HEK293 (cell line): ENCODE data around the gene TRAM2.

Experiments used
- CTCF ChIA-PET: fragments of 350-600 bp; formaldehyde crosslinking; extraction: SDS; loops from one replicate; lab custom pipeline; 2021; ENCODE audit warnings: antibody characterized with exemption; lab: Yijun Ruan, JAX
- POLR2A ChIA-PET: fragments of 300-600 bp; formaldehyde crosslinking; extraction: SDS; loops from one replicate; lab custom pipeline; 2020; ENCODE audit warnings: antibody characterized with exemption, inconsistent platforms; lab: Yijun Ruan, JAX
- H3K27ac ChIP-seq: fragments of 200-500 bp; sonication (Bioruptor generic); 2 replicates; pipeline ENCODE4 v1.5.1; 2014; ENCODE audit warnings: low read depth, low read length, control low read depth, inconsistent platforms; ENCODE audit errors: extremely low read depth
- H3K36me3 ChIP-seq, 2 experiments: fragments of 200-500 bp in 1 of 2; sonication (Bioruptor generic) in 1 of 2; 1 replicate in 1 of 2; 2 replicates in 1 of 2; pipeline ENCODE4 v1.5.1; 2014 to 2017; ENCODE audit warnings: inconsistent platforms in 2 of 2, low read length in 2 of 2; ENCODE audit not compliant: control insufficient read depth in 2 of 2, insufficient read depth in 1 of 2
- H3K4me1 ChIP-seq: fragments of 200-500 bp; sonication (Bioruptor generic); 2 replicates; pipeline ENCODE4 v1.5.1; 2014; ENCODE audit warnings: mild to moderate bottlenecking, low read length, inconsistent platforms; ENCODE audit not compliant: control insufficient read depth, insufficient read depth
- H3K4me3 ChIP-seq: 2 replicates; pipeline ENCODE4 v1.5.1; 2011; ENCODE audit warnings: low read depth, mild to moderate bottlenecking, control low read depth, low read length, moderate library complexity
- H3K9me3 ChIP-seq: fragments of 200-500 bp; sonication (Bioruptor generic); 2 replicates; pipeline ENCODE4 v1.5.1; 2014; ENCODE audit warnings: low read depth, low read length, inconsistent platforms; ENCODE audit not compliant: control insufficient read depth, insufficient read depth
- GFI1B ChIP-seq: fragments of 450-650 bp; formaldehyde crosslinking; IDR thresholded peaks from 2 replicates; pipeline ENCODE4 v1.5.1; 2016; ENCODE audit warnings: missing biosample characterization, missing genetic modification characterization
- KLF16 ChIP-seq: fragments of 450-650 bp; formaldehyde crosslinking; IDR thresholded peaks from 2 replicates; pipeline ENCODE4 v1.5.1; 2017; ENCODE audit warnings: missing biosample characterization, missing genetic modification characterization
- MYNN ChIP-seq: fragments of 450-650 bp; formaldehyde crosslinking; IDR thresholded peaks from 2 replicates; pipeline ENCODE4 v1.5.1; 2016; ENCODE audit warnings: missing biosample characterization, missing genetic modification characterization, borderline replicate concordance
- OVOL3 ChIP-seq: fragments of 450-650 bp; formaldehyde crosslinking; IDR thresholded peaks from 2 replicates; pipeline ENCODE4 v1.5.1; 2016; ENCODE audit warnings: missing biosample characterization, missing genetic modification characterization
- REST ChIP-seq: fragments of 450-650 bp; formaldehyde crosslinking; IDR thresholded peaks from 2 replicates; pipeline ENCODE4 v1.5.1; 2016; ENCODE audit warnings: missing biosample characterization, missing genetic modification characterization
- TRIM28 ChIP-seq: IDR thresholded peaks from 2 replicates; pipeline ENCODE4 v1.6.1; 2011; ENCODE audit warnings: low read length, control low read depth, borderline replicate concordance
- ZFP37 ChIP-seq: fragments of 450-650 bp; formaldehyde crosslinking; IDR thresholded peaks from 2 replicates; pipeline ENCODE4 v1.5.1; 2016; ENCODE audit warnings: missing biosample characterization, missing genetic modification characterization
- ZNF2 ChIP-seq: fragments of 450-650 bp; formaldehyde crosslinking; IDR thresholded peaks from 2 replicates; pipeline ENCODE4 v1.5.1; 2016; ENCODE audit warnings: missing biosample characterization, missing genetic modification characterization
- ZNF239 ChIP-seq: fragments of 450-650 bp; formaldehyde crosslinking; IDR thresholded peaks from 2 replicates; pipeline ENCODE4 v1.5.1; 2016; ENCODE audit warnings: missing biosample characterization, missing genetic modification characterization
- ZNF24 ChIP-seq: fragments of 450-650 bp; formaldehyde crosslinking; IDR thresholded peaks from 2 replicates; pipeline ENCODE4 v1.5.1; 2016; ENCODE audit warnings: missing biosample characterization, missing genetic modification characterization
- ZNF26 ChIP-seq: fragments of 450-650 bp; formaldehyde crosslinking; IDR thresholded peaks from 2 replicates; pipeline ENCODE4 v1.5.1; 2016; ENCODE audit warnings: missing biosample characterization, missing genetic modification characterization
- ZNF311 ChIP-seq: fragments of 450-650 bp; formaldehyde crosslinking; IDR thresholded peaks from 2 replicates; pipeline ENCODE4 v1.5.1; 2017; ENCODE audit warnings: missing biosample characterization, missing genetic modification characterization, borderline replicate concordance
- ZNF48 ChIP-seq: fragments of 450-650 bp; formaldehyde crosslinking; IDR thresholded peaks from 2 replicates; pipeline ENCODE4 v1.5.1; 2016; ENCODE audit warnings: missing biosample characterization, missing genetic modification characterization
- ZNF560 ChIP-seq: fragments of 450-650 bp; formaldehyde crosslinking; IDR thresholded peaks from 2 replicates; pipeline ENCODE4 v1.5.1; 2017; ENCODE audit warnings: missing biosample characterization, missing genetic modification characterization, borderline replicate concordance
- ZNF580 ChIP-seq: fragments of 450-650 bp; formaldehyde crosslinking; IDR thresholded peaks from 2 replicates; pipeline ENCODE4 v1.5.1; 2016; ENCODE audit warnings: missing biosample characterization, missing genetic modification characterization
- ZNF670 ChIP-seq: fragments of 450-650 bp; formaldehyde crosslinking; IDR thresholded peaks from 2 replicates; pipeline ENCODE4 v1.5.1; 2016; ENCODE audit warnings: missing biosample characterization, missing genetic modification characterization, low read depth
- ZNF768 ChIP-seq: fragments of 450-650 bp; formaldehyde crosslinking; IDR thresholded peaks from 2 replicates; pipeline ENCODE4 v1.5.1; 2018; ENCODE audit warnings: missing biosample characterization, mild to moderate bottlenecking, missing genetic modification characterization
- ZNF776 ChIP-seq: fragments of 450-650 bp; formaldehyde crosslinking; IDR thresholded peaks from 2 replicates; pipeline ENCODE4 v1.5.0; 2017; ENCODE audit warnings: missing biosample characterization, missing genetic modification characterization, borderline replicate concordance
- ZSCAN18 ChIP-seq: fragments of 450-650 bp; formaldehyde crosslinking; IDR thresholded peaks from 2 replicates; pipeline ENCODE4 v1.5.1; 2016; ENCODE audit warnings: missing biosample characterization, missing genetic modification characterization
- TF ChIP-seq, protein P1 (sequence below): sonication (generic); formaldehyde crosslinking; IDR thresholded peaks from 2 replicates; pipeline ENCODE4 v1.8.1; 2022; ENCODE audit warnings: mild to moderate bottlenecking, moderate library complexity, missing genetic modification reagents
- TF ChIP-seq, protein P2 (sequence below): fragments of 450-650 bp; formaldehyde crosslinking; IDR thresholded peaks from 2 replicates; pipeline ENCODE4 v1.5.1; 2016; ENCODE audit warnings: missing biosample characterization, missing genetic modification characterization
- TF ChIP-seq, protein P3 (sequence below): fragments of 450-650 bp; formaldehyde crosslinking; IDR thresholded peaks from 2 replicates; pipeline ENCODE4 v1.5.0; 2017; ENCODE audit warnings: missing biosample characterization, missing genetic modification characterization, borderline replicate concordance

The TRAM2 gene

GRCh38 chr6:52550870-52551269 is 26.0 kb downstream of the TRAM2 start:
- TF ChIP-seq ZFP37 (tag by site-specific recombination) (no peak), ZSCAN18 (no peak), ZNF2 (no peak), ZNF776 (tag by site-specific recombination) (no peak), OVOL3 (tag by site-specific recombination) (no peak)
- no peaks in the 10 kb centered on the region for H3K9me3 ChIP-seq
- ChIA-PET CTCF (interaction anchor here (1.2 to 3.5 kb wide), 5 partner anchors 12 to 135 kb away, joined by 3 to 16 read pairs (median 9); no protein-coding TSS in a partner anchor), POLR2A (interaction anchor here (1.0 kb wide), 3 partner anchors 39 to 132 kb away, joined by 3 to 4 read pairs (median 3); no protein-coding TSS in a partner anchor)
- H3K4me3 ChIP-seq = no peak overlapping the region
- no peak overlapping the region for H3K27ac ChIP-seq
- no peaks in the 10 kb centered on the region for H3K36me3 ChIP-seq
- H3K4me1 ChIP-seq = peaks cover 37% of the 10 kb centered on the region

DNA sequence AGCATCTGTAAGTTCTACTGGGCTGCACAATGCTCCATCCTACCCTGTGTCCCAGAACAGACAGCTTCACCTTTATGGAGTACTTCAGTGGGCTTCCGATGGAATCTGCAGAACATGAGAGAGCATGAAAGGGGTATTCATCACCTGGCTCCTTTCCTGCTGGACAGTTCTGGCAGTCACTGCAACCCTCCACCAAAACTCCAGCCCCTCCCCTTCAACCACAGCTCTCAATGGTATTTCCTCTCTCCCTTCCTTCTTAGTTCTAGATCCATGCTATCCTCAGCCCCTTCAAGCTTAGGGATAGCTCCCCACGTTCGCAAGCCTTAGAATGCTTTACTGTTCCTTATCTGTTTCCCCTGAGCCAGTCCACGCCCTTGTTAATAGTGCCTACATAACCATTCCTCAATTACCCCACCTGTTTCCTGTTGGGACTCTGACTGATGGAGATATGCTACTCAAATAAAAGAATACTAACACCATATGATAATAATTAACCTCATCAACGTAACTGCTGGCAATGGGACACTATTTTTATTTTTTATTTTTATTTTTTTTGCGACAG is 26.8 kb downstream of the TRAM2 start:
- CTCF ChIA-PET = interaction anchor here (0.5 to 3.5 kb wide), 10 partner anchors 13 to 133 kb away, joined by 3 to 16 read pairs (median 7); no protein-coding TSS in a partner anchor
- no peaks in the 10 kb centered on the region for H3K36me3 ChIP-seq
- H3K4me3 ChIP-seq = no peak overlapping the region
- no peaks in the 10 kb centered on the region for H3K9me3 ChIP-seq
- H3K27ac ChIP-seq = no peak overlapping the region
- peaks cover 37% of the 10 kb centered on the region for H3K4me1 ChIP-seq
- POLR2A ChIA-PET = interaction anchor here (1.0 to 1.9 kb wide), 4 partner anchors 15 to 46 kb away, joined by 3 to 8 read pairs (median 6); partner anchors contain the start of gene TRAM2
- TF ChIP-seq ZNF776 (tag by site-specific recombination) (no peak), ZNF48 (tag by site-specific recombination) (no peak), GFI1B (tag by site-specific recombination) (no peak), ZNF311 (no peak), REST (tag by site-specific recombination) (peak; percentile 73), TRIM28 (no peak), ZNF239 (tag by site-specific recombination) (no peak), ZNF580 (tag by site-specific recombination) (no peak), ZNF670 (tag by site-specific recombination) (no peak), ZNF24 (tag by site-specific recombination) (no peak), ZNF26 (tag by site-specific recombination) (no peak), KLF16 (tag by site-specific recombination) (no peak), ZNF560 (tag by site-specific recombination) (no peak), ZNF768 (tag by site-specific recombination) (no peak), MYNN (no peak)
- TF ChIP-seq, protein P1, sequence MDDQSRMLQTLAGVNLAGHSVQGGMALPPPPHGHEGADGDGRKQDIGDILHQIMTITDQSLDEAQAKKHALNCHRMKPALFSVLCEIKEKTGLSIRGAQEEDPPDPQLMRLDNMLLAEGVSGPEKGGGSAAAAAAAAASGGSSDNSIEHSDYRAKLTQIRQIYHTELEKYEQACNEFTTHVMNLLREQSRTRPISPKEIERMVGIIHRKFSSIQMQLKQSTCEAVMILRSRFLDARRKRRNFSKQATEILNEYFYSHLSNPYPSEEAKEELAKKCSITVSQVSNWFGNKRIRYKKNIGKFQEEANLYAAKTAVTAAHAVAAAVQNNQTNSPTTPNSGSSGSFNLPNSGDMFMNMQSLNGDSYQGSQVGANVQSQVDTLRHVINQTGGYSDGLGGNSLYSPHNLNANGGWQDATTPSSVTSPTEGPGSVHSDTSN (CRISPR knock-in tag) = no peak
- TF ChIP-seq, protein P2, sequence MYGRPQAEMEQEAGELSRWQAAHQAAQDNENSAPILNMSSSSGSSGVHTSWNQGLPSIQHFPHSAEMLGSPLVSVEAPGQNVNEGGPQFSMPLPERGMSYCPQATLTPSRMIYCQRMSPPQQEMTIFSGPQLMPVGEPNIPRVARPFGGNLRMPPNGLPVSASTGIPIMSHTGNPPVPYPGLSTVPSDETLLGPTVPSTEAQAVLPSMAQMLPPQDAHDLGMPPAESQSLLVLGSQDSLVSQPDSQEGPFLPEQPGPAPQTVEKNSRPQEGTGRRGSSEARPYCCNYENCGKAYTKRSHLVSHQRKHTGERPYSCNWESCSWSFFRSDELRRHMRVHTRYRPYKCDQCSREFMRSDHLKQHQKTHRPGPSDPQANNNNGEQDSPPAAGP (tag by site-specific recombination) = peak; percentile 43; the same call in 1 of the 2 replicates
- TF ChIP-seq, protein P3, sequence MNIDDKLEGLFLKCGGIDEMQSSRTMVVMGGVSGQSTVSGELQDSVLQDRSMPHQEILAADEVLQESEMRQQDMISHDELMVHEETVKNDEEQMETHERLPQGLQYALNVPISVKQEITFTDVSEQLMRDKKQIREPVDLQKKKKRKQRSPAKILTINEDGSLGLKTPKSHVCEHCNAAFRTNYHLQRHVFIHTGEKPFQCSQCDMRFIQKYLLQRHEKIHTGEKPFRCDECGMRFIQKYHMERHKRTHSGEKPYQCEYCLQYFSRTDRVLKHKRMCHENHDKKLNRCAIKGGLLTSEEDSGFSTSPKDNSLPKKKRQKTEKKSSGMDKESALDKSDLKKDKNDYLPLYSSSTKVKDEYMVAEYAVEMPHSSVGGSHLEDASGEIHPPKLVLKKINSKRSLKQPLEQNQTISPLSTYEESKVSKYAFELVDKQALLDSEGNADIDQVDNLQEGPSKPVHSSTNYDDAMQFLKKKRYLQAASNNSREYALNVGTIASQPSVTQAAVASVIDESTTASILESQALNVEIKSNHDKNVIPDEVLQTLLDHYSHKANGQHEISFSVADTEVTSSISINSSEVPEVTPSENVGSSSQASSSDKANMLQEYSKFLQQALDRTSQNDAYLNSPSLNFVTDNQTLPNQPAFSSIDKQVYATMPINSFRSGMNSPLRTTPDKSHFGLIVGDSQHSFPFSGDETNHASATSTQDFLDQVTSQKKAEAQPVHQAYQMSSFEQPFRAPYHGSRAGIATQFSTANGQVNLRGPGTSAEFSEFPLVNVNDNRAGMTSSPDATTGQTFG (tag by site-specific recombination) = no peak
